ENCODE data around the gene ART1.

ART1 gene

DNA sequence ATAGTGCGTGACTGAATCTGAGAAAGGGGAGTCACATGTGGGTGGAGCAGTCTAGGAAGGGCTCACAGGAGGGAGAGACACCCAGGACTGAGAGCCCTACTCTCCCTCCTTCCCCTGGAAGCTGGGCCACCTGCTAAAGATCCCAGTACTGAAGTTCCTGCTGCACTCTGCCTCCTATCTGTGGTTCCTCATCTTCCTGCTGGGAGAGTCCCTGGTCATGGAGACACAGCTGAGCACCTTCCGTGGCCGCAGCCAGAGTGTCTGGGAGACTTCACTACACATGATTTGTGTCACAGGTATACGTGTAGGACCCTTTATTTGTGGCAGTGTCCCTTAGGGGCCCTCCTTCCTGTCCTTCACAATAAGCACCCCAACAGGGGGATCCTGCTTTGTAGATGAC, 22.4 kb upstream of the ART1 start:
- TF ChIP-seq, protein P1, sequence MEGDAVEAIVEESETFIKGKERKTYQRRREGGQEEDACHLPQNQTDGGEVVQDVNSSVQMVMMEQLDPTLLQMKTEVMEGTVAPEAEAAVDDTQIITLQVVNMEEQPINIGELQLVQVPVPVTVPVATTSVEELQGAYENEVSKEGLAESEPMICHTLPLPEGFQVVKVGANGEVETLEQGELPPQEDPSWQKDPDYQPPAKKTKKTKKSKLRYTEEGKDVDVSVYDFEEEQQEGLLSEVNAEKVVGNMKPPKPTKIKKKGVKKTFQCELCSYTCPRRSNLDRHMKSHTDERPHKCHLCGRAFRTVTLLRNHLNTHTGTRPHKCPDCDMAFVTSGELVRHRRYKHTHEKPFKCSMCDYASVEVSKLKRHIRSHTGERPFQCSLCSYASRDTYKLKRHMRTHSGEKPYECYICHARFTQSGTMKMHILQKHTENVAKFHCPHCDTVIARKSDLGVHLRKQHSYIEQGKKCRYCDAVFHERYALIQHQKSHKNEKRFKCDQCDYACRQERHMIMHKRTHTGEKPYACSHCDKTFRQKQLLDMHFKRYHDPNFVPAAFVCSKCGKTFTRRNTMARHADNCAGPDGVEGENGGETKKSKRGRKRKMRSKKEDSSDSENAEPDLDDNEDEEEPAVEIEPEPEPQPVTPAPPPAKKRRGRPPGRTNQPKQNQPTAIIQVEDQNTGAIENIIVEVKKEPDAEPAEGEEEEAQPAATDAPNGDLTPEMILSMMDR (IDR thresholded peaks at IDR 0.05; ENCODE audit: insufficient read depth, missing control alignments) = no peak
- DNase-seq (ENCODE audit: insufficient read length, low spot score) (no peak), FAIRE-seq (no peak)

DNA sequence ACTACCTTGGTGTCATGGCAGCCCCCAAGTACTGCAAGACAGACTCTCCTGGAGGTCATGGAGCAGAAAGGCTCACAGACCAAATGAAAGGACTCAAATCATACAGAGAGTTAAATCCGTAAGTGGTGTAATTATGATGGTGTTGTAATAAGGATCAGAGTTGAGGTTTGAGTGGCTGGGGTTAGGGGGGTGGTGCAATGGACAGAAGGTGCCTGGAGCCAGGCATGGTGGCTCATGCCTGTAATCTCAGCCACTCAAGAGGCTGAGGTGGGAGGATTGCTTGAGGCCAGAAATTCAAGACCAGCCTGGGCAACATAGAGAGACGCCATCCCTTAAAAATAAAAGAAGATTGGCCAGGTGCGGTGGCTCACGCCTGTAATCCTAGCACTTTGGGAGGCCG, 21.8 kb upstream of the ART1 start:
- DNase-seq (ENCODE audit: insufficient read length, low spot score) (no peak), FAIRE-seq (no peak)
- TF ChIP-seq, protein P1 (IDR thresholded peaks at IDR 0.05; ENCODE audit: insufficient read depth, missing control alignments) = no peak

DNA sequence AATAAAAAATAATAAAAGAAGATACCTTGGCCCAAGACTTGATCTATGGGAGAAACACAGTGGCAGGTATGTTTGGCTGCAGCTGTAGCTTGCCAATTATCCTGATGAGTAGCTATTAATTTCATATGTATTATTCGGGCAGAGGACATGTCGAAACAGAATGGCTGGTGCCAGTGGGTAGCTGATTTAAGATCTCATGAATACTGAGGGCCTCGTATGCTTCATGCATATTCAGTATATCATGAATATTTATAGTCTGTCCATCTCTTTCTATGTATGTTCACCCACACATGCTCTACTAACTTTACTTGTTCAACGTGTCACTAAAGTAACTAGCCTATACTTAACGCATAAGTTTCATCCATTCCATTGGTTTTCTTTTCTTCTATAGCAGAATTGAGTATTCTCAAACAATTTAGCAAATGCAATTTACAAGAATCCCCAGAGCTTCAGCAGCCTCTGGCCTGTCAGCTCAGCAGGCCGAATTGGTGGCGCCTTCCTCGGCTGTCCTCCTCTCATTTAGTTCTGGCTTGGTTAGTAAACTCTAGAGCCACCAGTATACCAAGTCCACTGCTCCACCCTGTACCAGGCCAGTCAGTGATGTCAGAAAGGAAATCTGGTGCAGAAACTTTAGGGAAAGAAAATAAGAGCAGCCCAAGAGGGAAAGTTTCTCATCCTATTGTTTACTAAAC, 21.0 kb upstream of the ART1 start:
- FAIRE-seq (no peak), DNase-seq (ENCODE audit: insufficient read length, low spot score) (no peak)
- TF ChIP-seq, protein P1 (IDR thresholded peaks at IDR 0.05; ENCODE audit: insufficient read depth, missing control alignments) = no peak

DNA sequence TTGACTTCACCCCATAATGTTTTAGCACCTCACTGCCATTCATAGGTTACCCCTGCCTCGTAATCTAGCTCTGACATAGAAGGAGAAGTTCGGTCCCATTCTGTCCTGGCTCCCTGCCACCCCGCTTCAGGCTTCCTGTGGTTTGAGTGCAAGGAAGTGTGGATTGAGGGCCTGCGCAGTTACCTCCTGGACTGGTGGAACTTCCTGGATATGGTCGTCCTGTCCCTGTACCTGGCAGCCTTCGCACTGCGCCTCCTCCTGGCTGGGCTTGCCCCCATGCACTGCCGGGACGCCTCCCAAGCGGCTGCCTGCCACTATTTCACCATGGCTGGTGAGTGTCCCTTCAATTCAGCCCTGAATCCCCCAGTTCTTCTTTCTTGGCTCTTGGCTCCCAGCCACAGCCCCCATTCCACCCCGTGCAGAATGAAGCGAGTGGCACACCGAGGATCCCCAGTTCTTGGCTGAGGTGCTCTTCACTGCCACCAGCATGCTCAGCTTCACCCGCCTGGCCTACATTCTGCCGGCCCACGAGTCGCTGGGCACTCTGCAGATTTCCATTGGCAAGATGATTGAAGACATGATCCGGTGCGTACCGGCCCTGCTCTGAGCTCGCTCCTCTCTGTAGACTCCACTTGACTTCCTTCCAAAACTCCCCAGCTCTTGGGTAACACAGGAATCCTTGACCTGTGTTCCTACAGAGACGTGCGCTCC, 18.5 kb upstream of the ART1 start:
- no peak for FAIRE-seq
- DNase-seq (ENCODE audit: insufficient read length, low spot score) = no peak
- TF ChIP-seq, protein P1 (IDR thresholded peaks at IDR 0.05; ENCODE audit: insufficient read depth, missing control alignments) = no peak

DNA sequence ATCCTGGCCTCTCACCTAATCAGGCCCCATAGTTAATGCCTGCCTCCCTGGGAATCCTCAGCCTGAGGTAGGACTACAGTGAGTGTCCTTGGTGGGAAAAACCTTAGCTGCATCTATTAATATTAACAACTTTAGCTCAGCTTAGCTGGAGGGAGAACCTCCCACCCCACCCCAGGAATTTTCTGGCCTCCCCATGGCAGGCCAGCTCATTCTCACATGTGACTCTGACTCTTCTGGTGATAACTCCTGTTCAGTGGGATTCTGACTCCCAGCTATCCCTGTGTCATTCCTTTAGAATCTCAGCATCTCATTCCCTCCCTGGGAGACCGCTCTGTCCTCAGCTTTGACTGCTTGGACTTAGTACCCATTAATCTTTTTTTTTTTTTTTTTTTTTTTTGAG, 17.6 kb upstream of the ART1 start:
- TF ChIP-seq, protein P1 (IDR thresholded peaks at IDR 0.05; ENCODE audit: insufficient read depth, missing control alignments) = no peak
- FAIRE-seq = no peak
- DNase-seq (ENCODE audit: insufficient read length, low spot score) = no peak

DNA sequence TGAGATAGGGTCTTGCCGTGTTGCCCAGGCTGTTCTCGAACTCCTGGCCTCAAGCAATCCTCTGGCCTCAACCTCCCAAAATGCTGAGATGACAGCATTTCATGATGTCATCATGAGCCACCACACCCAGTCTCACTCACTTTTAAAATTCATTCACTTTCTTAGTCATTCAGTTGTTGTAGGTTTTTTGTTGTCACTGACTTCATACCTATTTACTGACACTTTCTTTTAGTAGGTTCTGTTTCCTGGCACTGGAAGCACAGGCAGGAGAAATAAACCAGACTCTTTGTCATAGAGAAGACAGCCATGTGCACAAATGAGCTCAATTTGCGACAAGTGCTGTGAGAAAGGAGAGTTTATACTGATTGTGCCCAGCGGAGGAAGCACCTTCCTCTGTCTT, 13.6 kb upstream of the ART1 start:
- TF ChIP-seq, protein P1 (IDR thresholded peaks at IDR 0.05; ENCODE audit: insufficient read depth, missing control alignments) = no peak
- FAIRE-seq (no peak), DNase-seq (ENCODE audit: insufficient read length, low spot score) (no peak)

DNA sequence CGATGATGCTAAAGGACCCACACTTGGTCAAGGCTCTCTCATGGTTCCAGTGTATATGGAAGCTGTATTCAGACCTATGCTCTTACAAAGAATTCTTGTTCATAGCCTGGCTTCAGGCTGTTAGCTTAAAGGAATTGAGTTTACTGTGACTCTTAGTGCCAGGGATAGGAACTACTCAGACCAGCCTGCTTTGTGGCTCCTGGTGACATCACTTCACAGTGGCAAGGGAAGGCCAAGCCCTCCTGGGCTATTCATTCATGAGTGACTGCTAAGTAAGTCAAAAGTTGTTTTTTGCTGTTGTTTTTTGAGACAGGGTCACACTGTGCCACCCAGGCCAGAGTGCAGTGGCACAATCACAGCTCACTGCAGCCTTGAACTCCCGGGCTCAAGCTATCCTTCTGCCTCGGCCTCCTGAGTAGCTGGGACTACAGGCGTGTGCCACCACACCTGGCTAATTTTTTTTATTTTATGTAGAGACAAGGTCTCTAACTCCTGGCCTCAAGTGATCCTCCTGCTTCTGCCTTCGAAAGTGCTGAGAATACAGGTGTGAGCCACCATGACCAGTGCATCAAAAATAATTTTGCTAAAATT, 12.8 kb upstream of the ART1 start:
- TF ChIP-seq, protein P1 (IDR thresholded peaks at IDR 0.05; ENCODE audit: insufficient read depth, missing control alignments) = no peak
- DNase-seq (ENCODE audit: insufficient read length, low spot score) (no peak), FAIRE-seq (no peak)

Data from D721Med (cell line).